Neural progenitor cell (in vitro differentiated cells): Measurements from ENCODE around the gene SEPTIN12.

Experiments
- EZH2 ChIP-seq: fragments of 200-600 bp; sonication (generic); IDR thresholded peaks from 2 replicates; pipeline ENCODE4 v1.6.1; 2017; ENCODE audit warnings: antibody characterized with exemption, mild to moderate bottlenecking, moderate library complexity
- EZH2phosphoT487 ChIP-seq: fragments of 200-600 bp; sonication (generic); IDR thresholded peaks from 2 replicates; pipeline ENCODE4 v1.6.1; 2017; ENCODE audit warnings: antibody characterized with exemption
- TF ChIP-seq, protein P1 (sequence below): fragments of 200-600 bp; sonication (generic); IDR thresholded peaks from 2 replicates; pipeline ENCODE4 v1.5.1; 2017; ENCODE audit warnings: antibody characterized with exemption, mild to moderate bottlenecking

DNA sequence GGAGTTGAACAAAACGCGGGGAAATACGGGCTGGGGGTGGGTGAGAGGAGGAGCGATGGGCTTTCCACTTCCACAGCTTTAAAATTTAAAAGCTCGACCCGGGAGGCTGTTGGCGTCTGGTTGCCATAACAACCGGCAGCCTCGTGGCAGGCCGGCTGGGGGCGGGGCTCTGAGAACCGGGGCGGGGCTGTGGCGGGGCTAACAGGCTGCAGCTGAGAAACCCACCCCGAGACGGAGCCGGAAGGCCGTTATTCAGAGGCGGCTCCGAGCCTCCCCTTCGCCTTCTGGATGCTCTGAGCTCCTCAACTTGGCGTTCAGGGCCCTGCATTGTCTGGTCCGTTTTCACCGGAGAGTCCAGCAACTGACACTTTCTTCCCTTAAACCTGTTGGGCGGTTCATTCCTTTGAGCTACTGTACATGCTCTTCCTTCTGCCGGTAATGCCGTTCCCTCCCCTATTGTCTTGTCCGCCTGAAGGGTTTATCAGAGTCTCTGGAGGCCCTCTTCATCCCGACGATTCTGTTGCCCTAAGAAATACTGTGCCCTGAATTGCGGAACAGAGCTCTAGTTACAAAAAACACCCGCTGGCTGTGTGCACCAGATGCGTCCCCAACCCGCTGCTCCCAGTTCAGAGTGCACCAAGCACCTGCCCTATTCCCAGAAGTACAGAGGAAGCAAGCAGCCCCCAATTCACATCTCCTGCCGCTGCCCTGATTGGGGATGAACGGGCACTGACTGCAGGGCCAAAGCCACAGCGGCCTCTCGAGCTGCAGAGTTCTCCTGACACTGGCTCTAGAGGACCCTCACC, 53.2 kb downstream of the SEPTIN12 start:
- TF ChIP-seq, protein P1, sequence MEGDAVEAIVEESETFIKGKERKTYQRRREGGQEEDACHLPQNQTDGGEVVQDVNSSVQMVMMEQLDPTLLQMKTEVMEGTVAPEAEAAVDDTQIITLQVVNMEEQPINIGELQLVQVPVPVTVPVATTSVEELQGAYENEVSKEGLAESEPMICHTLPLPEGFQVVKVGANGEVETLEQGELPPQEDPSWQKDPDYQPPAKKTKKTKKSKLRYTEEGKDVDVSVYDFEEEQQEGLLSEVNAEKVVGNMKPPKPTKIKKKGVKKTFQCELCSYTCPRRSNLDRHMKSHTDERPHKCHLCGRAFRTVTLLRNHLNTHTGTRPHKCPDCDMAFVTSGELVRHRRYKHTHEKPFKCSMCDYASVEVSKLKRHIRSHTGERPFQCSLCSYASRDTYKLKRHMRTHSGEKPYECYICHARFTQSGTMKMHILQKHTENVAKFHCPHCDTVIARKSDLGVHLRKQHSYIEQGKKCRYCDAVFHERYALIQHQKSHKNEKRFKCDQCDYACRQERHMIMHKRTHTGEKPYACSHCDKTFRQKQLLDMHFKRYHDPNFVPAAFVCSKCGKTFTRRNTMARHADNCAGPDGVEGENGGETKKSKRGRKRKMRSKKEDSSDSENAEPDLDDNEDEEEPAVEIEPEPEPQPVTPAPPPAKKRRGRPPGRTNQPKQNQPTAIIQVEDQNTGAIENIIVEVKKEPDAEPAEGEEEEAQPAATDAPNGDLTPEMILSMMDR: no peak
- no peak for TF ChIP-seq EZH2phosphoT487
- no peak for TF ChIP-seq EZH2
